Measurements from ENCODE around the gene MYADML2. TPM values are rescaled to one million over a fixed set of nuclear protein-coding genes. Genes with fewer than 3 reads are reported as not detected.

MYADML2 gene
- total RNA-seq, 1 experiment from 2014 or later = 0.46 TPM

DNA sequence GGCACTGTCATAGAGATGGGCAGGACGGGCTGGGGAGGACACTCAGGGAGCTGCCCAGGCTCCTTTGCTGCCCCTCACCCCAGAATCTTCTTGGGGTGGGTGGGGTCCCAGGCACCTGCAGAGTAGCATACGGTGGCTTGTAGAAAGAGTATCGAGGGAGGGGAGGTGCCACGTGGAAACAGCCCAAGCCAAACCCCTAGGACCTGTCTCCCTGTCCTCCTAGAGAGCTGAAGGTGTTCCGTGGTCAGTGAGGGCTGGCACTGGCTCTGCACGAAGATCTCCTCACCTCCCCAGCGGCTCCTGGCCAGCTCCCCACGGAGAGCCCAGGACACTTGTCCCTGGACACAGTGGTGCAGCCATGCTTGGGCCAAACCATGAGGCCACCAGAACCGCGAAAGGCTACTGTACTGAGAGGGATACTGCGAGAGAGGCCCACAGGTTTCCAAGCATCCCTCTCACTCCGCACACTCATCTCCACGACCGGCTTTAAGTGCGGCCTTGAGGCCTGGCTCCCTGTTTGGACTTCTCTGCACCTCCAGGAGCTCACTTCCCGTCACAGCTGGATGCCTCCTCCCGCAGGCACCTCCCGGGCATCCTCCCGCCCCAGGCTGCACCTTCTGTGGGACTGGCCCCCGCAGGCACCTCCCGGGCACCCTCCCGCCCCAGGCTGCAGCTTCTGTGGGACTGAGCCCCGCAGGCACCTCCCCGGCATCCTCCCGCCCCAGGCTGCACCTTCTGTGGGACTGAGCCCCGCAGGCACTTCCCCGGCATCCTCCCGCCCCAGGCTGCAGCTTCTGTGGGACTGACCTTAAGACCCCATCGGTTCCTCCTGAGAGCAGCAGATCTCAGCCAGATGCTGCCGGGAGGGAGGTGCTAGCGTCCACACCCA lies 17.5 kb downstream of the MYADML2 start (continued):
- TF ChIP-seq MXD4 (CRISPR knock-in tag; IDR thresholded peaks at IDR 0.05; ENCODE audit: borderline replicate concordance) (no peak), JUN (CRISPR knock-in tag; IDR thresholded peaks at IDR 0.05) (no peak), HMGA2 (CRISPR knock-in tag; IDR thresholded peaks at IDR 0.05) (no peak)
- TF ChIP-seq, protein P1, sequence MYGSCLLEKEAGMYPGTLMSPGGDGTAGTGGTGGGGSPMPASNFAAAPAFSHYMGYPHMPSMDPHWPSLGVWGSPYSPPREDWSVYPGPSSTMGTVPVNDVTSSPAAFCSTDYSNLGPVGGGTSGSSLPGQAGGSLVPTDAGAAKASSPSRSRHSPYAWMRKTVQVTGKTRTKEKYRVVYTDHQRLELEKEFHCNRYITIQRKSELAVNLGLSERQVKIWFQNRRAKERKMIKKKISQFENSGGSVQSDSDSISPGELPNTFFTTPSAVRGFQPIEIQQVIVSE (CRISPR knock-in tag; IDR thresholded peaks at IDR 0.05; ENCODE audit: borderline replicate concordance) = no peak

DNA sequence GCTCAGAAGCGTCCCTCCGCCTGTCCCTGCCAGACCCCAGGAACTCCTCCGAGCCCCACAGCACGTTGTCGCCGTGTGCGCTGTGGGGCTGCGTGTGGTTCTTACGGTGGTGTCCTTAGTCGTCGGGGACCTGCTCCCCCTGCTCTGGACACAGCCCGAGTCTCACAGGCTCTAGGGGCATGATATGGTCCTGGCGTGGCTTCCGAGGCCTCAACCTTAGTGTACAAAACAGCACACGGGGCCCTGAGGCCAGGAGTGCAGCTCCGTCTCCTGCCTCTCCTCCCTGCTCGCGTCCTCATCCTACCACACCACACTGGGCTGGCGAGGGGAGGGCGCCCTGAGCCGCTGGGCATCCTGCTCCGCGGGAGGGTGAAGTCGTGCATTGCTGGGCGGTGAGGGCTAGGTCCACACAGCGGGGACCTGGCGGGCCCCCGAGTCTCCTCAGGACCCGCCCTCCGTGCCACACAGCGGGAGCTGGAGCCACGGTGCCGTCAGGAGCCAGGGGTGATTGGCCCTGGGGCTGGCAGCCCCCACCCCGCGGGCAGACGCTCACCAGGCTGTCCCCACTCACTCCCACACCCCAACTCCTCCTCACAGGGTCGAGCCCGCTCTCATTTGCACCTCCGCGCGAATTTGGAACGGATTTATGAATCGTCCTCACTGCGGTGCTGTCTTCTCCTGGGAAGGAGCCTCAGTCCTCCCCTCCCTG lies 18.3 kb downstream of the MYADML2 start:
- H3K9me3 Mint-ChIP-seq = no peaks in the 10 kb centered on the region
- peaks cover 23% of the 10 kb centered on the region for H3K4me1 Mint-ChIP-seq
- CTCF ChIA-PET = interaction anchor here (0.6 to 3.9 kb wide), 13 partner anchors 11 to 206 kb away, joined by 3 to 21 read pairs (median 4); partner anchors contain the start of genes ASPSCR1, DCXR, NOTUM and RAC3
- peaks cover 3% of the 10 kb centered on the region; the same call in 1 of the 2 replicates for H3K27me3 Mint-ChIP-seq (ENCODE audit: low read depth)
- peaks cover under 1% of the 10 kb centered on the region; the same call in 1 of the 2 replicates for H3K36me3 Mint-ChIP-seq
- H3K27ac Mint-ChIP-seq = no peak overlapping the region
- peak overlapping the region; percentile 60 for H3K4me3 Mint-ChIP-seq
- ATAC-seq (no peak), DNase-seq (ENCODE audit: low spot score) (no peak)
- TF ChIP-seq, protein P2, sequence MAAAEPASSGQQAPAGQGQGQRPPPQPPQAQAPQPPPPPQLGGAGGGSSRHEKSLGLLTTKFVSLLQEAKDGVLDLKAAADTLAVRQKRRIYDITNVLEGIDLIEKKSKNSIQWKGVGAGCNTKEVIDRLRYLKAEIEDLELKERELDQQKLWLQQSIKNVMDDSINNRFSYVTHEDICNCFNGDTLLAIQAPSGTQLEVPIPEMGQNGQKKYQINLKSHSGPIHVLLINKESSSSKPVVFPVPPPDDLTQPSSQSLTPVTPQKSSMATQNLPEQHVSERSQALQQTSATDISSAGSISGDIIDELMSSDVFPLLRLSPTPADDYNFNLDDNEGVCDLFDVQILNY (CRISPR knock-in tag; IDR thresholded peaks at IDR 0.05) = no peak
- TF ChIP-seq PRRX2 (CRISPR knock-in tag; IDR thresholded peaks at IDR 0.05) (no peak), KAT7 (CRISPR knock-in tag; IDR thresholded peaks at IDR 0.05; ENCODE audit: borderline replicate concordance) (no peak)
- TF ChIP-seq, protein P3, sequence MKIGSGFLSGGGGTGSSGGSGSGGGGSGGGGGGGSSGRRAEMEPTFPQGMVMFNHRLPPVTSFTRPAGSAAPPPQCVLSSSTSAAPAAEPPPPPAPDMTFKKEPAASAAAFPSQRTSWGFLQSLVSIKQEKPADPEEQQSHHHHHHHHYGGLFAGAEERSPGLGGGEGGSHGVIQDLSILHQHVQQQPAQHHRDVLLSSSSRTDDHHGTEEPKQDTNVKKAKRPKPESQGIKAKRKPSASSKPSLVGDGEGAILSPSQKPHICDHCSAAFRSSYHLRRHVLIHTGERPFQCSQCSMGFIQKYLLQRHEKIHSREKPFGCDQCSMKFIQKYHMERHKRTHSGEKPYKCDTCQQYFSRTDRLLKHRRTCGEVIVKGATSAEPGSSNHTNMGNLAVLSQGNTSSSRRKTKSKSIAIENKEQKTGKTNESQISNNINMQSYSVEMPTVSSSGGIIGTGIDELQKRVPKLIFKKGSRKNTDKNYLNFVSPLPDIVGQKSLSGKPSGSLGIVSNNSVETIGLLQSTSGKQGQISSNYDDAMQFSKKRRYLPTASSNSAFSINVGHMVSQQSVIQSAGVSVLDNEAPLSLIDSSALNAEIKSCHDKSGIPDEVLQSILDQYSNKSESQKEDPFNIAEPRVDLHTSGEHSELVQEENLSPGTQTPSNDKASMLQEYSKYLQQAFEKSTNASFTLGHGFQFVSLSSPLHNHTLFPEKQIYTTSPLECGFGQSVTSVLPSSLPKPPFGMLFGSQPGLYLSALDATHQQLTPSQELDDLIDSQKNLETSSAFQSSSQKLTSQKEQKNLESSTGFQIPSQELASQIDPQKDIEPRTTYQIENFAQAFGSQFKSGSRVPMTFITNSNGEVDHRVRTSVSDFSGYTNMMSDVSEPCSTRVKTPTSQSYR (CRISPR knock-in tag; IDR thresholded peaks at IDR 0.05) = no peak
- TF ChIP-seq, protein P4, sequence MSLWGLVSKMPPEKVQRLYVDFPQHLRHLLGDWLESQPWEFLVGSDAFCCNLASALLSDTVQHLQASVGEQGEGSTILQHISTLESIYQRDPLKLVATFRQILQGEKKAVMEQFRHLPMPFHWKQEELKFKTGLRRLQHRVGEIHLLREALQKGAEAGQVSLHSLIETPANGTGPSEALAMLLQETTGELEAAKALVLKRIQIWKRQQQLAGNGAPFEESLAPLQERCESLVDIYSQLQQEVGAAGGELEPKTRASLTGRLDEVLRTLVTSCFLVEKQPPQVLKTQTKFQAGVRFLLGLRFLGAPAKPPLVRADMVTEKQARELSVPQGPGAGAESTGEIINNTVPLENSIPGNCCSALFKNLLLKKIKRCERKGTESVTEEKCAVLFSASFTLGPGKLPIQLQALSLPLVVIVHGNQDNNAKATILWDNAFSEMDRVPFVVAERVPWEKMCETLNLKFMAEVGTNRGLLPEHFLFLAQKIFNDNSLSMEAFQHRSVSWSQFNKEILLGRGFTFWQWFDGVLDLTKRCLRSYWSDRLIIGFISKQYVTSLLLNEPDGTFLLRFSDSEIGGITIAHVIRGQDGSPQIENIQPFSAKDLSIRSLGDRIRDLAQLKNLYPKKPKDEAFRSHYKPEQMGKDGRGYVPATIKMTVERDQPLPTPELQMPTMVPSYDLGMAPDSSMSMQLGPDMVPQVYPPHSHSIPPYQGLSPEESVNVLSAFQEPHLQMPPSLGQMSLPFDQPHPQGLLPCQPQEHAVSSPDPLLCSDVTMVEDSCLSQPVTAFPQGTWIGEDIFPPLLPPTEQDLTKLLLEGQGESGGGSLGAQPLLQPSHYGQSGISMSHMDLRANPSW (CRISPR knock-in tag; conservative IDR thresholded peaks at IDR 0.05; ENCODE audit: low read depth) = no peak
- TF ChIP-seq, protein P5, sequence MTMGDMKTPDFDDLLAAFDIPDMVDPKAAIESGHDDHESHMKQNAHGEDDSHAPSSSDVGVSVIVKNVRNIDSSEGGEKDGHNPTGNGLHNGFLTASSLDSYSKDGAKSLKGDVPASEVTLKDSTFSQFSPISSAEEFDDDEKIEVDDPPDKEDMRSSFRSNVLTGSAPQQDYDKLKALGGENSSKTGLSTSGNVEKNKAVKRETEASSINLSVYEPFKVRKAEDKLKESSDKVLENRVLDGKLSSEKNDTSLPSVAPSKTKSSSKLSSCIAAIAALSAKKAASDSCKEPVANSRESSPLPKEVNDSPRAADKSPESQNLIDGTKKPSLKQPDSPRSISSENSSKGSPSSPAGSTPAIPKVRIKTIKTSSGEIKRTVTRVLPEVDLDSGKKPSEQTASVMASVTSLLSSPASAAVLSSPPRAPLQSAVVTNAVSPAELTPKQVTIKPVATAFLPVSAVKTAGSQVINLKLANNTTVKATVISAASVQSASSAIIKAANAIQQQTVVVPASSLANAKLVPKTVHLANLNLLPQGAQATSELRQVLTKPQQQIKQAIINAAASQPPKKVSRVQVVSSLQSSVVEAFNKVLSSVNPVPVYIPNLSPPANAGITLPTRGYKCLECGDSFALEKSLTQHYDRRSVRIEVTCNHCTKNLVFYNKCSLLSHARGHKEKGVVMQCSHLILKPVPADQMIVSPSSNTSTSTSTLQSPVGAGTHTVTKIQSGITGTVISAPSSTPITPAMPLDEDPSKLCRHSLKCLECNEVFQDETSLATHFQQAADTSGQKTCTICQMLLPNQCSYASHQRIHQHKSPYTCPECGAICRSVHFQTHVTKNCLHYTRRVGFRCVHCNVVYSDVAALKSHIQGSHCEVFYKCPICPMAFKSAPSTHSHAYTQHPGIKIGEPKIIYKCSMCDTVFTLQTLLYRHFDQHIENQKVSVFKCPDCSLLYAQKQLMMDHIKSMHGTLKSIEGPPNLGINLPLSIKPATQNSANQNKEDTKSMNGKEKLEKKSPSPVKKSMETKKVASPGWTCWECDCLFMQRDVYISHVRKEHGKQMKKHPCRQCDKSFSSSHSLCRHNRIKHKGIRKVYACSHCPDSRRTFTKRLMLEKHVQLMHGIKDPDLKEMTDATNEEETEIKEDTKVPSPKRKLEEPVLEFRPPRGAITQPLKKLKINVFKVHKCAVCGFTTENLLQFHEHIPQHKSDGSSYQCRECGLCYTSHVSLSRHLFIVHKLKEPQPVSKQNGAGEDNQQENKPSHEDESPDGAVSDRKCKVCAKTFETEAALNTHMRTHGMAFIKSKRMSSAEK (CRISPR knock-in tag; IDR thresholded peaks at IDR 0.05; ENCODE audit: borderline replicate concordance) = no peak
- TF ChIP-seq, protein P6, sequence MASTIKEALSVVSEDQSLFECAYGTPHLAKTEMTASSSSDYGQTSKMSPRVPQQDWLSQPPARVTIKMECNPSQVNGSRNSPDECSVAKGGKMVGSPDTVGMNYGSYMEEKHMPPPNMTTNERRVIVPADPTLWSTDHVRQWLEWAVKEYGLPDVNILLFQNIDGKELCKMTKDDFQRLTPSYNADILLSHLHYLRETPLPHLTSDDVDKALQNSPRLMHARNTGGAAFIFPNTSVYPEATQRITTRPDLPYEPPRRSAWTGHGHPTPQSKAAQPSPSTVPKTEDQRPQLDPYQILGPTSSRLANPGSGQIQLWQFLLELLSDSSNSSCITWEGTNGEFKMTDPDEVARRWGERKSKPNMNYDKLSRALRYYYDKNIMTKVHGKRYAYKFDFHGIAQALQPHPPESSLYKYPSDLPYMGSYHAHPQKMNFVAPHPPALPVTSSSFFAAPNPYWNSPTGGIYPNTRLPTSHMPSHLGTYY (CRISPR knock-in tag; IDR thresholded peaks at IDR 0.05) = no peak
- POLR2A ChIA-PET = interaction anchor here (0.6 to 2.7 kb wide), 4 partner anchors 8 to 225 kb away, joined by 3 to 11 read pairs (median 4); partner anchors contain the start of genes PYCR1 and SIRT7
